Measurements from ENCODE around the gene RPL28.

The RPL28 gene

DNA sequence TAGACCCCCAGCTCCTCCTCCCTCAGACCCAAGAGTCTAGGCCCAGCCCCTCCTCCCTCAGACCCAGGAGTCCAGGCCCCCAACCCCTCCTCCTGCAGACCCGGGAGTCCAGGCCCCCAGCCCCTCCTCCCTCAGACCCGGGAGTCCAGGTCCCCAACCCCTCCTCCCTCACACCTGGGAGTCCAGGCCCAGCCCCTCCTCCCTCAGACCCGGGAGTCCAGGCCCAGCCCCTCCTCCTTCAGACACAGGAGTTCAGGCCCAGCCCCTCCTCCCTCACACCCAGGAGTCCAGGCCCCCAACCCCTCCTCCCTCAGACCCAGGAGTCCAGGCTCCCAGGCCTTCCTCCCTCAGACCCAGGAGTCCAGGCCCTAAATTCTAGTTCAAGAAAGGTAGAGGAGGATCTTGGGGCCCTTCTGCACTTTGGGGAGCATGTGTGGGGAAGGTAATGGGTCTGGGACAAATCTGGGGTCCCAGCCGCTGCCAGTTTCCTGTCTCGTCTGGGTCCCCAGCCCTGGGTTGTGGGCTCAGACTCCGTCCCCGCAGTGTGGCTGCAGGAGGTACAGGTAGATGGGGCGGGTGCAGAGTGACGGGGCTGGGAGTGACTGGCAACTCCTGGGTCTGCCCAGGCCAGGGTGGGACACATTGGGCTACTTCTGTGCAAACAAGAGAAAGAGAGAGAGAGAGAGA lies 12.3 kb upstream of the RPL28 start:
- DNase-seq (ENCODE audit: low spot score), result no peak

DNA sequence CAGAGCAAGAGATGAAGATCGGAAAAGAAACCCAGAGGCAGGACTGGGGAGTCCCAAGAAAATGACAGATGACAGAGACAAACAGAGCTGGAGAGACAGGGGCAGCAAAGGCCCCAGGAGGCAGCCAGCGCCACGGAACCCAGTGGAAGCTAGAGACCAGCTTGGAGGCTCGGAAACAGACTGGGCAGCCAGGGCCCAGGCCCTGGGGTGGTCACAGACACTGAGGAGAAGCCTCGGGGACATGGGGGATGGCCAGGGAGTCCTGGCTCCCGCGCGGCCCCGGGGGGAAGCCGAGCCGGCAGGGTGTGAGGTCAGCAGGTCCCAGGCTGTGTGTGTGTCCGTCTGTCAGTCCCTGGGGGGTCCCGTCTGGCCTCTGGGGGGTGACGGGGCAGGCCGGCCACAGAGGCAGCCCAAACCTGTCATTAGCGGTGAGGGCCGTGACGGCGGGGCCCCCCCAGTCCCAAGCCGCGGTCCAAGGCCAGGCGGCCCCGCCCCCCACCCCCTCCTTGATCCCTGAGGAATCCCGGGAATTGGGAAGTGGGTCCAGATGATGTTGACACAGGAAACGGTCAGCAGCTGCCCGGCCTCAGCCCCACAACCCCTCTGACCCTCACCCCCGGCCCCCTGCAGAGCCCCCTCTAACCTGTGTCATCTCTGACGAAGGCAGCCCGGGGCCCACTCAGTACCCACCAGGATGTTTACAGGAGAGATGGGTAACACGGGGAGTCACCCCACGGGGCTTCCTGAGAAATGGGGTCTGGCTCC lies 11.6 kb upstream of the RPL28 start:
- no peak for DNase-seq (ENCODE audit: low spot score)

DNA sequence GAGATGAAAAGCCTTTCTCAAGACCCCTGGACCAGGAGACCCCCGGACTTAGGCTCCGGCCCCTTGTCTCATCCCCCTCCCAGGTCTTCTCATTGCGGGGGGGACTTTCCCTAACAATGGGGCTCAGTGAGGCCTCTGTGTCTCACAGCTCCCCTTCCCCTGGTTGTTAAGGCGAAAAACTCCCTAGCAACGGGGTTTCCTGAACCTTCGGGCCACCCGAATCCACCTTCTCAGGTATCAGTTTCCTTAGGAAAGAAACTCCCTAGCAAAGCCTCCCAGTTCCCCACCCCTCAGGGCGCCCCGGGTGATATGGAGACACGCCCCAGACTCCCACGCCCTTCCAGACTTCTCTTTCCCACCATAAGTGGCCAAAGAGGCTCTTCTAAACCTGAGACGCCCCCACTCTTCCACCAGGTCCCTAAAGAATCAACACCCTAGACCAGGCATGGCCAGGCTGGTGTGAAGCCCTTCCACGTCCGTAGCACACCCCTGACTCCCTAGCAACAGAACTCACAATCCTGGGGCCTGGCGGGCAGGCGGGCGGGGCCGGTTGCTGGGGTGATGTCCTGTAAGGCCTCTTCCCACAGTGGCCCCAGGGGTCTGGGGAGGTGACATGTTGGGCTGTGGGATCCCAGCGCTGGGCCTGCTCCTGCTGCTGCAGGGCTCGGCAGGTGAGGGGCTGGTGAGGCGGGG lies 9.3 kb upstream of the RPL28 start, which contains the start of gene TMEM190:
TSS of gene TMEM190 (plus strand) at position 586 of the 693 bp plus-strand sequence. CDS start at position 614, 28 bp downstream.
- DNase-seq (ENCODE audit: low spot score), result no peak

DNA sequence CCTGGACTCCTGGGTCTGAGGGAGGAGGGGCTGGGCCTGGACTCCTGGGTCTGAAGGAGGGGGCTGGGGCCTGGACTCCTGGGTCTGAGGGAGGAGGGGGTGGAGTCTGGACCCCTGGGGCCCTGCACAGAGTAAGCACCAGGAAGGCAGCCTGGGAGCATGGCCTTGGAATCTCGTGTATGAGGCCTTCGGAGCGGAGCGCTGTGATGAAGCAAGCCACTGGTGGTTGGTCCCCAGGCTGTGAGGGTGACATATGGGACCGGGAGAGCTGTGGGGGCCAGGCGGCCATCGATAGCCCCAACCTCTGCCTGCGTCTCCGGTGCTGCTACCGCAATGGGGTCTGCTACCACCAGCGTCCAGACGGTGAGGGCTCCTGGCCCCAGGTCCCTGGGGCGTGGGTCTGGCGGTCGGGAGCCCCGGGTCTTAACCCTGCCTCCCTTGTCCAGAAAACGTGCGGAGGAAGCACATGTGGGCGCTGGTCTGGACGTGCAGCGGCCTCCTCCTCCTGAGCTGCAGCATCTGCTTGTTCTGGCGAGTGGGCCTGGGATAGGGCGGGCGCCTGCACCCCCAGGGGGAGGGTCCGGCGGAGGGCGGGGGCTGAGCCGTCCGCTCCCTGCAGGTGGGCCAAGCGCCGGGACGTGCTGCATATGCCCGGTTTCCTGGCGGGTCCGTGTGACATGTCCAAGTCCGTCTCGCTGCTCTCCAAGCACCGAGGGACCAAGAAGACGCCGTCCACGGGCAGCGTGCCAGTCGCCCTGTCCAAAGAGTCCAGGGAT lies 8.2 kb upstream of the RPL28 start:
- DNase-seq (ENCODE audit: low spot score), result no peak

DNA sequence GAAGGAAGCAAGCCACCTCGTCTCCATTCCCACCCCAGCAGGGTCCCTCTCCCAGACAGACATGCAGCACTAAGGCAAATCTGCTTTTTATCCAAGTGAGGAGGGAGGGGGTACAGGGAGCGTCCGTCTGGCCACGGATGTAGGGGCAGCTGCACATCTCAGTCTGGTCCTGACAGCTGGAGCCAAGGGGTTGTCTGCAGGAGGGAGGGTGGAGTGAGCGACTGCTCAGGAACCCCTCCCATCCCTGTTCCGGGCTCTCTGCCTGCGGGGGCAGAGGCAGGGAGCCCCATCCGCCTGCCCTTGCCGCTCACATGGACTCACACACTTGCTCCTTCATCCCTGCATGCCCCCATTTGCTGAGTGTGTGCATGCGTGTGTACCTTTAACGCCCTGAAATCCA lies 6.6 kb upstream of the RPL28 start:
- no peak for DNase-seq (ENCODE audit: low spot score)

DNA sequence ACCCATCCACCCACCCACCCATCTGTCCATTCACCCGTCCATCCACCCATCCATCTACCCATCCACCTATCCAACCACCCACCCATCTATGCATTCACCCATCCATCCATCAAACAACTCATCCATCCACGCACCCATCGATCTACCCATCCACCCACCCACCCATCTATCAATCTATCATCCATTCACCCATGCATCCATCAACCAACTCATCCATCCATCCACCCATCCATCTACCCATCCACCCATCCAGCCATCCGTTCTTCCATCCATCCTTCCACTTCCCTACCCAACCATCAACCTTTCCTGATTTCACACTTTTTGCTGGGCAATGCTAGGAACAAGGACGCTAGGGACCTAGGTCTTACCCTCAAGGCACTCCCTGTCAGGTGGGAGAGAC lies 3.7 kb upstream of the RPL28 start:
- no peak for DNase-seq (ENCODE audit: low spot score)

DNA sequence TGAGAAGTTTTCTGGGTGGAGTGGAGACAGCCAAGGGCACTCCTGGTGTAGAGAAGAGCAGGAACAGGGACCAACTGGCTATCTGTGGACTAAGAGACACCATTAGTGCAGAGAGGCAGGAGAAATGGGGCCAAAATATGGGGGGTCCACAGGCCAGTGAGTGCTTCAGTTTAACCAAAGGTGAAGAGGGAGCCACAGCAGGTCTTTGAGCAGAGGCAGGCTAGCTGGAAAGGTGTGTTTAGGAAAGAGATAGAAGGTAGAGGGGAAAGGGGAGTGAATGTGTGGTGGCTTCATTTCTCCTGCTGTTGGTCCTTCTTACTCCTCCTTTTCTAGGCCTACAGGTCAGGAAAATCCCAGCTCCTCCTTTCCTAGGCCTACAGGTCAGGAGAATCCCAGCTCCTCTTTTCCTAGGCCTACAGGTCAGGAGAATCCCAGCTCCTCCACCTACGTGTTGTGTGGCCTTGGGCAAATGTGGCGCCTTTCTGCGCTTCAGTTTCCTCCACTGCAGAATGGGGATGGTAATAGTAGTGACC lies 3.1 kb upstream of the RPL28 start:
- DNase-seq (ENCODE audit: low spot score), result no peak

DNA sequence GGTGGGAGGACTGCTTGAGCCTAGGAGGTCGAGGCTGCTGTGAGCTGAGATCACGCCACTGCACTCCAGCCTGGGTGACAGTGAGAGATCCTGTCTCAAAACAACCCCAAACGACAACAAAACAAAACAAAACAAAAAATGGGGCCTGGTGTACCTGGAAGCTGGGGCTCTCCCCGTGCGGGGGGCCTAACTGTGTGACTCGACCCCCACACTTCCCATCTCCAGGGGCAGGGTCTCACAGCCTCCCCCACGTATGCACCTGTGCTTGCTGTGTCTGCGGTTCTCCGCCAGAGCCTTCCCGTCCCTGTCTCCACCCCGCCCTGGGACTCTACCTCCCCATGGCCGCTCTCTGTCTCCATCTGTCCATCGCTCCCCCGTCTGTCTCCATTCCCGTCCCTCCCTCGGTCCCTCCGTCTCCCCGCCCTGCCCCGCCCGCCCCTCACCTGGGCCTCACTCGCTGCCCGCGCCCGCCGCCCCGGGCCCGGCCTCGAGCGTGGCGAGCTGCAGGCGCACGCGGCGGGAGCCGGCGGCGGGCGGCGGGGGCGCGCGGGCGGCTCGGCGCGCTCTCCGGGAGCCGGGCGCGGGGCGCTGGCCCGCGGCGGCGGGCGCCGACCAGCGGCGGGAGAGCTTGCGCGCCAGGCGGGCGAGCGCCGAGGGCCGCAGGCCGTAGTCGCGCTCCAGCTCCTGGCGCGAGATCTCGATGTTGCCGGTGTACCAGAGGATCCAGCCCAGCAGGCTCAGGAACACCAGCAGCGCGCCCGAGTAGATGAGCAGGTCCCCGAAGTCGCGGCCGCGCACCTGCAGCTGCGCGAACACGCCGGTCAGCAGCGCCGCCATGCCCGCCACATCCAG lies 2.2 kb upstream of the RPL28 start:
- DNase-seq (ENCODE audit: low spot score), result peak; percentile 63

DNA sequence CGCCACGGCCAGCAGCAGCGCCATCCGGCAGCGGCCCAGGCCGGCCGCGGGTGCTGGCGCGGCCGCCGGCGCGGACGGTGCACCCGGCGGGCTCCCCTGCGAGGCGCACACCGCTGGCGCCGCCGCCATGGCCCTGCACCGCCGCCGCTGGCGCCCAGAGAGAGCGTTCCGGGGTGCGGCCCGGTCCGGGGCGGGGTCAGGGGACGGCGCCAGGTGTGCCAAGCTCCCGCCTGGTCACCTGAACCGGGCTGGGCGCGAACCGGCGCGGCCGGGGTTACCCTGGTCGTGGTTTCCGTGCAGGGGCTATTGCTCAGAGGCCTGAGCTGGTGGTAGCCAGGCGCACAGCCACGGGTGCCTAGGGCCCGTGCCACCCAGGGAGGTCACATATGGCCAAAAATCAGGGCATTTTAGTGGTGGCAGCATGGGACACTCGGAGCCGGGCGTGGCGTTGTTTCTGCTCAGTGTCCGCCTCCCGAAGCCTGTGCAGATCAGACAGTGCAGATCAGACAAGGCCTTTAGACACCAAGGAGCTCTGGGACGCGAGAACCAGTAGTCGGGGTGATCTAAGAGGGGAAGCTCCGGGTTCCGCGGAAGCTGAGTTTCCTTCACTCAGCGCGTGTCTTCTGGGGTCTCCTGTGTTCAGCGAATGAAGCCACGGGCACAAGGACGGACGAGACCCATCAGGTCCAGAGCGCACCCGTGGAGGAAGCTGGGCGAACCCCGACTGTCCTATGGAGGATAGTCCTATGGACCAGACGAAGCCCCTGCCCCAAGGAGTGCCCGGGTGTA lies 1.4 kb upstream of the RPL28 start, which contains the start of gene TMEM238:
TSS of gene TMEM238 (minus strand) at position 162 of the 789 bp plus-strand sequence. CDS start at position 129, 33 bp downstream.
- DNase-seq (ENCODE audit: low spot score), result peak; percentile 56

DNA sequence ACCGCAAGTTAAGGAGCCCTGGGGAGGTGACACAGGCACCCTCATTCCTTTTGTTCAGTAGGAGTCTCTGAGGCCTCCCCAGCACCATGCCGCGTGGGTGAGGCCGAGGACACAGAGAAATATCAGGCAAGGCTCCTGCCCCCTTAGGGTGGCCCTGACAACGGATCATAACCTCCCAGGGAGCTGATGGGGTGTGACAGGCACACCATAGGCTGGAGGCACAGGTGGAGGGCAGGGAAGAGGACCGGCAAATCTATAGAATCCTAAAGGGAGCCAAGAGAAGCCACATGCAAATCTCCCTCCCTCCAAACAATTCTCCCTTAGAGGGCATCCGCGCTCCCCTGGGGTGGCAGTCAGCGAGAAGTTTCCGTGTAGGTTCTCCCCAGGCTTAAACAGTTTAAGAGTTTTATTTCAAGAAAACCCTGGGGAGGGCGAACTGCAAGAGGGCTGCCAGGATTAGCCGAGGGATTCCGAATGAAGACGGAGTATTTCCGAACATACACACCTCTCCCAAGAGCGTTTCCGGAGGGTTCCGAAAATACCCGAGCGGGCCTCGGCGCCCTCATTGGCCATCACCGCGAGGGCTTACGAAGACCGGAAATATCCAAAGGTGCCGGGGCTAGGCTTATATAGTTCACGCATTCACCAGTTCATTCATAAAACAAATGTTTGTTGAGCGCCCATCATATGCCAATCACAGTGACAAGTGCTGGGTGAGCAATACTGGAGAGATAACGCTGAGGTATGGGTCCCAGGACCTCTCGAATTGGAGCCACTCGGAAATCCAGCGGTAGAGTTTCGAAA lies 610 bp upstream of the RPL28 start:
- peak; percentile 92 for DNase-seq (ENCODE audit: low spot score)

DNA sequence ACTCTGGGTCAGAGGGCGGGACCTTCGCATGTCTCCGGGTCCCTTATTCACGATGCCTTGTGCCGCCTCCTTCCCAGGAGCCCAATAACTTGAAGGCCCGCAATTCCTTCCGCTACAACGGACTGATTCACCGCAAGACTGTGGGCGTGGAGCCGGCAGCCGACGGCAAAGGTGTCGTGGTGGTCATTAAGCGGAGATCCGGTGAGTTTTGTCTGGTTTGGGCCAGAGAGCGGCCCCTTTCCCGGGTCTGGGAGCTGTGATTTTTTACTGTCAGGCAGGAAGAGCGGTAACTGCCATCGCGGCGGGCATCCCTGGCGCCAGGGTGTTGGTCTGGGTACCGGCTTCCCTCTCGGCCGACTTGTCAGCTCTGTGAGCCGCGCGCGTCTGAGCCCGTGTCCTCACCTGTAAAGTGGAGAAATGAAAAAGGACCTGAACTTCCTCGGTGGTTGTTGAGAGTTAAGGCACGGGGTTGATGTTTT lies 800 bp downstream of the RPL28 start:
- no peak for DNase-seq (ENCODE audit: low spot score)

DNA sequence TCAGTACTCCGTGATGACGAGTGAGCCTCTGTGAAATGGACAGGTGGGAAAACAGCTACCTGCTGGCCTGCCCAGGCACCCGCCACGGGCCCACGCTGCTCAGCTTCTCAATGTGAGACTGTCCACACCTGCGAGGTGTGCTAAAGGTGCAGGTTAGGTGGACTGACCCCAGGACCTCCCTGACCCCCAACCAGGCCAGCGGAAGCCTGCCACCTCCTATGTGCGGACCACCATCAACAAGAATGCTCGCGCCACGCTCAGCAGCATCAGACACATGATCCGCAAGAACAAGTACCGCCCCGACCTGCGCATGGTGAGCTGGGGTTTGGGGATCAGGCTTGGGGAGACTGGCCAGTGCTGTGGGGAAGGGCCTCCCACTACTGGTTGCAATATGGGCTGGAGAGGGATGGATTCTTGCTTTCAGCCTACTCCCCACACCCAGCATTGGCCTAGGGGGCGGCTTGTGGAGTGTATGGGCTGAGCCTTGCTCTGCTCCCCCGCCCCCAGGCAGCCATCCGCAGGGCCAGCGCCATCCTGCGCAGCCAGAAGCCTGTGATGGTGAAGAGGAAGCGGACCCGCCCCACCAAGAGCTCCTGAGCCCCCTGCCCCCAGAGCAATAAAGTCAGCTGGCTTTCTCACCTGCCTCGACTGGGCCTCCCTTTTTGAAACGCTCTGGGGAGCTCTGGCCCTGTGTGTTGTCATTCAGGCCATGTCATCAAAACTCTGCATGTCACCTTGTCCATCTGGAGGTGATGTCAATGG lies 2.2 kb downstream of the RPL28 start:
- no peak for DNase-seq (ENCODE audit: low spot score)

DNA sequence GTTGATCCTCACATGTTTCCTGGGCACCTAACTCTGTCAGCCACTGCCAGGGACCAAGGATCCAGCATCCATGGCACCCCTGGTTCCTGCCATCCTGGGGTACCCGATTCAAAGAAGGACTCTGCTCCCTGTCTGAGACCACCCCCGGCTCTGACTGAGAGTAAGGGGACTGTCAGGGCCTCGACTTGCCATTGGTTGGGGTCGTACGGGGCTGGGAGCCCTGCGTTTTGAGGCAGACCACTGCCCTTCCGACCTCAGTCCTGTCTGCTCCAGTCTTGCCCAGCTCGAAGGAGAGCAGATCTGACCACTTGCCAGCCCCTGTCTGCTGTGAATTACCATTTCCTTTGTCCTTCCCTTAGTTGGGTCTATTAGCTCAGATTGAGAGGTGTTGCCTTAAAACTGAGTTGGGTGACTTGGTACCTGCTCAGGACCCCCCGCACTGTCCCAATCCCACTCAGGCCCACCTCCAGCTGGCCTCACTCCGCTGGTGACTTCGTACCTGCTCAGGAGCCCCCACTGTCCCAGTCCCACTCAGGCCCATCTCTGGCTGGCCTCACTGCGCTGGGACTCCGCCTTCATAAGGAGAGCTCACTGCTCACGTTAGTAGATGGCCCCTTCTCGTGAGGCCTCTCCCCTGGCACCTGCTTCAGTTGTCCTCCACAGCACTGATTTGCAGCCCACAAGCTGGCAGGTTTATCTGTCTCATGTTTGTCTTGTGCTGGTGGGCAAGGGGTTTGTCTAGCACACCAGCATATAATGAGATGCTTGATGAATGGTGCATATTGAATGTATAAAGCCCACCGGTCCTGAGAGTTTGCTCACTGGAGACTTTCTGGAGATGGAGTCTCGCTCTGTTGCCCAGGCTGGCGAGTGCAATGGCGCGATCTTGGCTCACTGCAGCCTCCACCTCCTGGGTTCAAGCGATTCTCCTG lies 3.9 kb downstream of the RPL28 start:
- no peak for DNase-seq (ENCODE audit: low spot score)

DNA sequence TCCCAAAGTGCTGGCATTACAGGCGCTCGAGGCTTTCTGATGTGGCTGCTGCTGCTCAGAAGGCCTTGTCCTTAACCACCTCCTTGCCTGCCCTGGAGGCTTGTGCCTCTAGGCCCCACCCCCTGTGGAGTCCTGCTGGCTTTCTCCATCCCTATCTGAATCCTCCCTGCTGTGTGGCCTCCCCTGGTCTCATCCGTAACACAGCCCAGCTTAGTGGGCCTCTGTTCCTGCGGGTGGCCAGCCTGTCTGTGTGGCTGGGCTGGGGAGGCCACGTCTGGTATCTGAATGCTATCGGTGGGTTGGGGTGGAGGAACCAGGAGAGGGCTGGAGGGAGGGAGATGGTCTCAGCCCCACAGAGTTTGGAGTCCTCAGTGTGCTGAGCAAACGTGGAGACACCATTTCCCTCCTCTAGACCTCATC lies 4.7 kb downstream of the RPL28 start:
- no peak for DNase-seq (ENCODE audit: low spot score)

DNA sequence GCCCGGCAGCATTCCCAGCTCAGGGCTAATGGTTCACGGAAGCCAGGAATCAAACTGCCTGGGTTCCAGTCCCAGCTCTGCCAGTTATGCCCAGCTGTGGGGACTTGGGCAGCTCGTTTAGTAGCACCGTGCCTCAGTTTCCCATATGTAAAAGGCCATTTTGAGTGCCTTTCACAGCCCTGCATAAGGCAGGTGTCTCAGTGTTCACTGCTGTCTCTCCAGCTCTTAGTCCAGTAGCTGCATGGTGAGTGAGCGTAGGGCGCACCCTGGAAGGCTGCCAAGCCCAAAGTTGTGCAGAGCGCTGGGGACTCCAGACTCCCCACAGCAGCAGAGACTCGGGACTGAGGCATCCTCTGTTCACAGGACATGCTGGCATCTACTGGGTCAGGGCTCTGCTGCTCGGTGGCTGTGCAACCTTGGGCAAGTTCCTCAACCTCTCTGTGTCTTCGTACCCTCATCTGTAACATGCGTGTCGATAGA lies 5.5 kb downstream of the RPL28 start:
- DNase-seq (ENCODE audit: low spot score), result no peak

DNA sequence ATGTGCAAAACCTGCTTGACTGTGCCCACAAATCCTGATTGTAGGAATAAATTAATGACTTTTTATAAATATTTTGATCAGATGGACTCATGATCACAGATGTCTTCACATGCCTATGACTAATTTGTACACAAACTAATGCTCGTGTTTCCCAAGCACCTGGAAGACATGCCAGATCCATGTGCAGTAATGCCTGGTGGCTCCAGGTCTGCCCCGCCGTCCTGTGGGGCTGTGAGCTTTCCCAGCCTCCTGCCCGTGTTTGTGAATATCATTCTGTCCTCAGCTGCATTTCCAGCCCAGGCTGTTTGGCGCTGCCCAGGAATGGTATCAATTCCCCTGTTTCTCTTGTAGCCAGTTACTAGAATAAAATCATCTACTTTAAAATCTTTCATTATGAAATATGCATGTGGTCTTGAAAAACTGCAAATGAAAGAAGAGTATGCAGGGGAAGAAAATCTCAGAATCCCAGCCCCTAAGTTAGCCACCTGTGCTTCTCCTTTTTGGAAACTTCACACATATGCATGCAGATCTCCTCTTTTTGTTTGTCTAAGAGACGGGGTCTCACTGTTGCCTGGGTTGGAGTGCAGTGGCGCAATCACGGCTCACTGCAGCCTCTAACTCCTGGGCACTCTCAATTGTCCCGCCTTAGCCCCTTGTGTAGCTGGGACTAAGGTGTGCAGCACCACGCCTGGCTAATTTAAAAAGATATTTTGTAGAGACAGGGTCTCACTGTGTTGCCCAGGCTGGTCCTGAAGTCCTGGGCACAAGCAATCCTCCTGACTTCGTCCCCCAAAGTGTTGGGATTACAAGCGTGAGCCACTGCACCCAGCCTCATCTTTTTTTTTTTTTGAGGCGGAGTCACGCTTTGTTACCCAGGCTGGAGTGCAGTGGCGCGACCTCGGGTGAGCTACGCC lies 6.2 kb downstream of the RPL28 start:
- DNase-seq (ENCODE audit: low spot score), result no peak
